Vagina (tissue), 2 donors: Measurements from ENCODE around the gene CHTF8. TPM values are rescaled to one million over a fixed set of nuclear protein-coding genes. Genes with fewer than 3 reads are reported as not detected.
"Not testable (repeated sequence)": the region's sequence is repeated elsewhere in the genome, so short reads cannot be mapped to it uniquely, and the experiment has no call there.

ENCODE experiments used
- DNase-seq, 2 donors: peaks; one replicate each; pipeline ENCODE4 v3.0.0-alpha.2; 2017; ENCODE audit errors: extremely low spot score in 2 of 2
- H3K27ac ChIP-seq: fragments of 200-600 bp; sonication (generic); one replicate; pipeline ENCODE4 v1.5.1; 2019
- H3K27me3 ChIP-seq: fragments of 200-600 bp; sonication (generic); one replicate; pipeline ENCODE4 v1.5.1; 2019
- H3K36me3 ChIP-seq, 2 donors: fragments of 200-600 bp; sonication (generic); one replicate each; pipeline ENCODE4 v1.5.1; 2017 to 2019
- H3K4me1 ChIP-seq: fragments of 200-600 bp; sonication (generic); one replicate; pipeline ENCODE4 v1.5.1; 2019
- H3K4me3 ChIP-seq, 2 donors: fragments of 200-600 bp; sonication (generic); 1 replicate in 1 of 2; 2 replicates in 1 of 2; pipeline ENCODE4 v1.5.1; 2016 to 2019
- H3K9me3 ChIP-seq: fragments of 200-600 bp; sonication (generic); one replicate; pipeline ENCODE4 v1.5.1; 2019
- POLR2A ChIP-seq, 2 donors: fragments of 450-650 bp; IDR thresholded peaks; one replicate each; pipeline ENCODE4 v1.6.1; 2017; ENCODE audit warnings: antibody characterized with exemption in 2 of 2, mild to moderate bottlenecking in 2 of 2, moderate library complexity in 2 of 2
- POLR2AphosphoS5 ChIP-seq, 2 donors: sonication (generic); formaldehyde crosslinking; IDR thresholded peaks; one replicate each; pipeline ENCODE4 v1.9.0; 2017; ENCODE audit warnings: antibody characterized with exemption in 2 of 2, mild to moderate bottlenecking in 2 of 2, low read depth in 1 of 2; ENCODE audit not compliant: insufficient read depth in 1 of 2
- intact Hi-C: fragments of 100-400 bp; cut with DNase I; formaldehyde crosslinking; loops from one replicate; pipeline ENCODE4 v1.15.1; 2023
- total RNA-seq: library from RNA; depleted of rRNA; stranded (reverse); fragments of >200 nt; gene quantifications from one replicate; pipeline ENCODE4 v1.2.3, GENCODE V29; 2016
- TF ChIP-seq, protein P1 (sequence below), 3 experiments: fragments of 450-650 bp in 2 of 3; fragments of 200-600 bp in 1 of 3; sonication (generic) in 1 of 3; IDR thresholded peaks; one replicate each; pipeline ENCODE4 v1.5.1; 2017 to 2019; ENCODE audit warnings: antibody characterized with exemption in 3 of 3, mild to moderate bottlenecking in 2 of 3, moderate library complexity in 2 of 3

CHTF8 gene
- total RNA-seq, 1 donor from 2014 or later, result 59.4 TPM

DNA sequence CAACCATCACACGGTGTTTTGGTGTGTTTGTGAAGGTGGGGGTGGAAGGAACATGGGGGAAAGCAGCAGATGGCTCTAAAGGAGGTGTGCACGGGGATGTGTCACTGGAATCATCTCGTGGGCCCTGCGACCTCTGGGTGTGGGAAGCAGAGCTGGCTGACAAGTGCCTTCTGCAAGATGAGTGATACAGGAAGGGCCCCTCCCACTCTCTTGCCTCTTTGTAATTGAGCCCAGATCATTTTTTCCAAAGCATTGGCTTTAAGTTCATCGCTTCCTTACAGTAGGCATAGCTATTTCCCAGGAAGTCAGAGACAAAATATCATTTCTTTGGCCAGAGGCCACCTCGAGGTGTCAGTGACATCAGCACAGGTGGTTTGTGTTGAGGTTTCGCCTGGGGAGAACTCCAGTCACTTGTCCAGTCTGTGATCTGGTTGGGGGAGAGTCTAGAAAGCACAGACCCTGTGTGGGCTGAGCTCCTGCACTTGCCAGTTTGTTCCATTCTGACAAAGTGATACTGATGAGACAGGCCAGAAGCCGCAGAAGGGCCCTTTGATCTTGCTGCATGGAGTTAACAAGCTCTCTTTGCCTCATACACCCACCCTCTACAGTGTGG, 33.9 kb upstream of the CHTF8 start:
- H3K27me3 ChIP-seq, result no peaks in the 10 kb centered on the region
- no peak overlapping the region for H3K27ac ChIP-seq
- H3K36me3 ChIP-seq, result peaks cover 0 to 48% of the 10 kb centered on the region in 2 donors
- DNase-seq, result no peak
- H3K9me3 ChIP-seq, result no peaks in the 10 kb centered on the region
- H3K4me3 ChIP-seq, result no peak overlapping the region
- peaks cover 5% of the 10 kb centered on the region for H3K4me1 ChIP-seq
- intact Hi-C loops, result no loop called here
- TF ChIP-seq POLR2AphosphoS5 (IDR thresholded peaks at IDR 0.05; ENCODE audit: insufficient read depth in 1 of 2, low read depth in 1 of 2), result no peak
- TF ChIP-seq, protein P1, sequence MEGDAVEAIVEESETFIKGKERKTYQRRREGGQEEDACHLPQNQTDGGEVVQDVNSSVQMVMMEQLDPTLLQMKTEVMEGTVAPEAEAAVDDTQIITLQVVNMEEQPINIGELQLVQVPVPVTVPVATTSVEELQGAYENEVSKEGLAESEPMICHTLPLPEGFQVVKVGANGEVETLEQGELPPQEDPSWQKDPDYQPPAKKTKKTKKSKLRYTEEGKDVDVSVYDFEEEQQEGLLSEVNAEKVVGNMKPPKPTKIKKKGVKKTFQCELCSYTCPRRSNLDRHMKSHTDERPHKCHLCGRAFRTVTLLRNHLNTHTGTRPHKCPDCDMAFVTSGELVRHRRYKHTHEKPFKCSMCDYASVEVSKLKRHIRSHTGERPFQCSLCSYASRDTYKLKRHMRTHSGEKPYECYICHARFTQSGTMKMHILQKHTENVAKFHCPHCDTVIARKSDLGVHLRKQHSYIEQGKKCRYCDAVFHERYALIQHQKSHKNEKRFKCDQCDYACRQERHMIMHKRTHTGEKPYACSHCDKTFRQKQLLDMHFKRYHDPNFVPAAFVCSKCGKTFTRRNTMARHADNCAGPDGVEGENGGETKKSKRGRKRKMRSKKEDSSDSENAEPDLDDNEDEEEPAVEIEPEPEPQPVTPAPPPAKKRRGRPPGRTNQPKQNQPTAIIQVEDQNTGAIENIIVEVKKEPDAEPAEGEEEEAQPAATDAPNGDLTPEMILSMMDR (IDR thresholded peaks at IDR 0.05), result no peak
- TF ChIP-seq POLR2A (IDR thresholded peaks at IDR 0.05), result no peak

DNA sequence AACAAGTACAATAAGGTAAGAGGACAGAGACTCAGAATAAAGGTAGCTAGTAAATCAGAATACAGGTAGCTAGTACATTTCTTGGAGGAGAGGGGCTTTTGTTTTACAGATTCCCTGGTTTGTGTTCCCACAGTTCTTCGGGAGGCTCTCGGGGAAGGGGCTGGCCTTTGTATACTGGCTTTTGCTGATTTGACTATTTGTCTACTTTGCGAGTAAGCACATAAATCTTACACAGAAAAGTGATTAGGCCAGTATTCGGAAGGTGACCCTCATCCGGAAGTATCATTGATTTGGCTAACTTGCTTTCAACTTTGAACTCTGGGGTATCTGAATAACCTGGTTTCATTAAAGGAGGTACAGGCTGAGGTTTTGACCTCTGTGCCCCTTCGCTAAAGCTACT, 33.2 kb upstream of the CHTF8 start:
- no peak overlapping the region for H3K4me3 ChIP-seq
- no peak overlapping the region for H3K27ac ChIP-seq
- H3K9me3 ChIP-seq, result no peaks in the 10 kb centered on the region
- no peaks in the 10 kb centered on the region for H3K4me1 ChIP-seq
- intact Hi-C loops, result no loop called here
- H3K36me3 ChIP-seq, result peaks cover 0 to 55% of the 10 kb centered on the region in 2 donors
- TF ChIP-seq POLR2AphosphoS5 (IDR thresholded peaks at IDR 0.05; ENCODE audit: insufficient read depth in 1 of 2, low read depth in 1 of 2), result no peak
- no peak for TF ChIP-seq POLR2A (IDR thresholded peaks at IDR 0.05)
- TF ChIP-seq, protein P1 (IDR thresholded peaks at IDR 0.05), result no peak
- DNase-seq, result no peak
- H3K27me3 ChIP-seq, result no peaks in the 10 kb centered on the region

GRCh38 chr16:69160192-69160591, 27.8 kb upstream of the CHTF8 start:
- Histone ChIP-seq H3K4me1 (no peaks in the 10 kb centered on the region), H3K4me3 (no peak overlapping the region), H3K36me3 (peaks cover 3 to 58% of the 10 kb centered on the region in 2 donors), H3K27ac (no peak overlapping the region), H3K27me3 (no peaks in the 10 kb centered on the region), H3K9me3 (no peaks in the 10 kb centered on the region)
- no peak for DNase-seq
- TF ChIP-seq, protein P1 (IDR thresholded peaks at IDR 0.05), result no peak
- TF ChIP-seq POLR2AphosphoS5 (IDR thresholded peaks at IDR 0.05; ENCODE audit: insufficient read depth in 1 of 2, low read depth in 1 of 2) (no peak), POLR2A (IDR thresholded peaks at IDR 0.05) (no peak)
- intact Hi-C loops, result no loop called here

GRCh38 chr16:69157196-69157595, 24.8 kb upstream of the CHTF8 start:
- TF ChIP-seq, protein P1 (IDR thresholded peaks at IDR 0.05), result no peak
- TF ChIP-seq POLR2AphosphoS5 (IDR thresholded peaks at IDR 0.05; ENCODE audit: insufficient read depth in 1 of 2, low read depth in 1 of 2), result no peak
- TF ChIP-seq POLR2A (IDR thresholded peaks at IDR 0.05), result no peak
- Histone ChIP-seq H3K4me3 (no peak overlapping the region), H3K27ac (no peak overlapping the region), H3K4me1 (no peaks in the 10 kb centered on the region), H3K36me3 (peaks cover 3 to 78% of the 10 kb centered on the region in 2 donors), H3K9me3 (no peaks in the 10 kb centered on the region), H3K27me3 (no peaks in the 10 kb centered on the region)
- no peak for DNase-seq
- intact Hi-C loops, result no loop called here

- Histone ChIP-seq H3K4me1 (no peaks in the 10 kb centered on the region), H3K27me3 (no peaks in the 10 kb centered on the region)
Measured at GRCh38 chr16:69150146-69150865, 17.9 kb upstream of the CHTF8 start.

DNA sequence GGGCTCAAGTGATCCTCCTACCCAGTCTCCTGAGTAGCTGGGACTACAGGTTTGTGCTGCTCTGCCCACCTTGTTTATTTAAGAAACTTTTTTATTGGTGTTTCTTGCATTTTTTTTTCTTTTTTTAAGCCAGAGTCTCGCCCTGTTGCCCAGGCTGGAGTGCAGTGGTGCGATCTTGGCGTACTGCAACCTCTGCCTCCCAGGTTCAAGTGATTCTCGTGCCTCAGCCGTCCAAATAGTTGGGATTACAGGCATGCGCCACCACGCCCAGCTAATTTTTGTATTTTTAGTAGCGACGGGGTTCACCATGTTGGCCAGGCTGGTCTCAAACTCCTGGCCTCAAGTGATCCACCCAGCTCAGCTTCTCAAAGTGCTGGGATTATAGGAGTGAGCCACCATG, 17.2 kb upstream of the CHTF8 start:
- not testable (repeated sequence) for H3K9me3 ChIP-seq, H3K27ac ChIP-seq, H3K4me3 ChIP-seq, H3K27me3 ChIP-seq, DNase-seq, H3K4me1 ChIP-seq
- H3K36me3 ChIP-seq, result peaks cover 0 to 54% of the 10 kb centered on the region in 2 donors
- intact Hi-C loops, result loop anchor here (5.0 kb wide), 2 partner anchors 138 to 1647 kb away; no protein-coding TSS in a partner anchor

More at GRCh38 chr16:69150146-69150865, 17.9 kb upstream of the CHTF8 start:
- Histone ChIP-seq H3K4me3 (no peak overlapping the region), H3K36me3 (peaks cover 0 to 60% of the 10 kb centered on the region in 2 donors), H3K9me3 (no peaks in the 10 kb centered on the region), H3K27ac (peak overlapping the region; percentile 9)
- no peak for DNase-seq
- TF ChIP-seq, protein P1 (IDR thresholded peaks at IDR 0.05), result peak; percentile 53 to 87 (median 61)
- no peak for TF ChIP-seq POLR2AphosphoS5 (IDR thresholded peaks at IDR 0.05; ENCODE audit: insufficient read depth in 1 of 2, low read depth in 1 of 2)
- intact Hi-C loops, result loop anchor here (5.0 kb wide), 2 partner anchors 137 to 1648 kb away; no protein-coding TSS in a partner anchor
